Gastrocnemius medialis (tissue), 4 donors: Measurements from ENCODE around the gene MACROD2.

Experiments used
- CTCF ChIP-seq, 5 experiments: fragments of 450-650 bp in 3 of 5; fragments of 200-600 bp in 2 of 5; sonication (generic) in 2 of 5; IDR thresholded peaks in 4 of 5; conservative IDR thresholded peaks in 1 of 5; 1 replicate in 4 of 5; 2 replicates in 1 of 5; pipeline ENCODE4 v1.5.1; 2016 to 2019; ENCODE audit warnings: antibody characterized with exemption in 5 of 5, mild to moderate bottlenecking in 3 of 5, moderate library complexity in 3 of 5
- POLR2A ChIP-seq, 2 donors: fragments of 450-650 bp; IDR thresholded peaks; one replicate each; pipeline ENCODE4 v1.6.1; 2017; ENCODE audit warnings: antibody characterized with exemption in 2 of 2, mild to moderate bottlenecking in 2 of 2, moderate library complexity in 2 of 2

- TF ChIP-seq CTCF (IDR thresholded peaks at IDR 0.05 in 4 of 5, conservative IDR thresholded peaks at IDR 0.05 in 1 of 5) (no peak), POLR2A (IDR thresholded peaks at IDR 0.05) (no peak)
Observed at GRCh38 chr20:15317546-15318232, 1322.4 kb downstream of the MACROD2 start.
